ENCODE data around the gene STK4.
"Not testable (repeated sequence)": the region's sequence is repeated elsewhere in the genome, so short reads cannot be mapped to it uniquely, and the experiment has no call there.

The STK4 gene

GRCh38 chr20:44990425-44990824, 24.1 kb downstream of the STK4 start:
- DNase-seq: no peak

GRCh38 chr20:44990957-44991356, 24.6 kb downstream of the STK4 start:
- DNase-seq: no peak

- no peak for DNase-seq
Measured at GRCh38 chr20:44993343-44993742, 27.0 kb downstream of the STK4 start.

GRCh38 chr20:44997171-44997570, 30.9 kb downstream of the STK4 start:
- DNase-seq: no peak

- no peak for DNase-seq
Measured at GRCh38 chr20:44997668-44998067, 31.4 kb downstream of the STK4 start.

GRCh38 chr20:45008521-45009049, 42.3 kb downstream of the STK4 start:
- DNase-seq: no peak

GRCh38 chr20:45010399-45010828, 44.1 kb downstream of the STK4 start:
- DNase-seq: no peak

GRCh38 chr20:45011108-45011526, 44.8 kb downstream of the STK4 start:
- peak; percentile 2 for DNase-seq

GRCh38 chr20:45012682-45013302, 46.5 kb downstream of the STK4 start:
- no peak for DNase-seq

GRCh38 chr20:45014131-45014530, 47.8 kb downstream of the STK4 start:
- DNase-seq: not testable (repeated sequence)

GRCh38 chr20:45014671-45015415, 48.5 kb downstream of the STK4 start:
- DNase-seq: no peak

GRCh38 chr20:45016089-45016671, 49.9 kb downstream of the STK4 start:
- DNase-seq: no peak

GRCh38 chr20:45017281-45017680, 51.0 kb downstream of the STK4 start:
- no peak for DNase-seq

GRCh38 chr20:45017857-45018256, 51.5 kb downstream of the STK4 start:
- no peak for DNase-seq

GRCh38 chr20:45019027-45019761, 52.9 kb downstream of the STK4 start:
- DNase-seq: no peak

- no peak for DNase-seq
Measured at GRCh38 chr20:45019762-45020123, 53.4 kb downstream of the STK4 start.

GRCh38 chr20:45020236-45020886, 54.0 kb downstream of the STK4 start:
- no peak for DNase-seq

- DNase-seq: no peak
Measured at GRCh38 chr20:45021631-45022030, 55.3 kb downstream of the STK4 start.

- not testable (repeated sequence) for DNase-seq
Measured at GRCh38 chr20:45023140-45023539, 56.8 kb downstream of the STK4 start.

- DNase-seq: no peak
Measured at GRCh38 chr20:45028424-45029136, 62.3 kb downstream of the STK4 start.

GRCh38 chr20:45029884-45030283, 63.6 kb downstream of the STK4 start:
- no peak for DNase-seq

GRCh38 chr20:45032276-45032675, 66.0 kb downstream of the STK4 start:
- no peak for DNase-seq

Measured in NCI-H748 treated with DMSO at 0.1 percent for 48 hours (cell line).